HepG2 (cell line): ENCODE results near the gene ENTPD1. TPM values are rescaled to one million over a fixed set of nuclear protein-coding genes. Genes with fewer than 3 reads are reported as not detected.

ENCODE experiments used
- ATAC-seq: fragments of 200-7000 bp; cut with Tn5 transposase; 3 replicates; pipeline ENCODE4 v1.9.1; 2020; ENCODE audit warnings: mild to moderate bottlenecking, moderate library complexity
- BruUV-seq: library from RNA; stranded (reverse); fragments of 400-500 nt; replicated peaks from 2 replicates; lab custom pipeline; 2021; lab: Mats Ljungman, UMichigan
- CTCF ChIA-PET: fragments of 300-600 bp; formaldehyde crosslinking; extraction: SDS; loops from one replicate; lab custom pipeline; 2021; ENCODE audit warnings: low total read pairs, inconsistent platforms, low intra/inter-chr PET ratio; lab: Yijun Ruan, JAX
- POLR2A ChIA-PET: fragments of 350-600 bp; sonication (Branson Sonifier 250); formaldehyde crosslinking; loops from one replicate; lab custom pipeline; 2020; ENCODE audit warnings: antibody characterized with exemption, inconsistent platforms; lab: Yijun Ruan, JAX
- DNase-seq: peaks from one replicate; pipeline ENCODE4 v3.0.0-alpha.2; 2015; ENCODE audit warnings: low spot score
- FAIRE-seq: peaks from 3 replicates; lab custom pipeline; 2011; peaks lifted over from hg19 to GRCh38; lab: Jason Lieb, UNC
- H2AFZ ChIP-seq: one replicate; pipeline ENCODE4 v1.6.1; 2011; ENCODE audit warnings: low read length, inconsistent platforms
- H3K27ac ChIP-seq: fragments of 300-600 bp; 3 replicates; pipeline ENCODE4 v1.8.0; 2011; ENCODE audit warnings: mixed run types, mild to moderate bottlenecking, mixed read lengths, low read length, inconsistent platforms; ENCODE audit not compliant: insufficient read depth; ENCODE audit errors: extremely low read length
- H3K27me3 ChIP-seq, 2 experiments: fragments of 200-600 bp in 1 of 2; 2 replicates in 1 of 2; 3 replicates in 1 of 2; pipeline versions ENCODE4 v1.6.0 to v1.8.0; 2011; ENCODE audit warnings: low read length in 2 of 2, mild to moderate bottlenecking in 2 of 2, moderate library complexity in 2 of 2, inconsistent platforms in 1 of 2; ENCODE audit not compliant: insufficient read depth in 2 of 2, control insufficient read depth in 1 of 2
- H3K36me3 ChIP-seq, 2 experiments: fragments of 200-600 bp in 1 of 2; replicated peaks in 1 of 2; 2 replicates in 1 of 2; 3 replicates in 1 of 2; pipeline versions ENCODE4 v1.5.1 to v1.8.0; 2011; ENCODE audit warnings: low read length in 2 of 2, inconsistent platforms in 1 of 2; ENCODE audit not compliant: insufficient read depth in 2 of 2, control insufficient read depth in 1 of 2
- H3K4me1 ChIP-seq: 2 replicates; pipeline ENCODE4 v1.5.1; 2012; ENCODE audit warnings: low read length, inconsistent platforms; ENCODE audit not compliant: insufficient read depth
- H3K4me2 ChIP-seq: 2 replicates; pipeline ENCODE4 v1.6.0; 2011; ENCODE audit warnings: low read depth, low read length, inconsistent platforms
- H3K4me3 ChIP-seq, 3 experiments: fragments of 200-600 bp in 1 of 3; sonication (generic), shearing (Covaris generic) in 1 of 3; replicated peaks in 1 of 3; 2 replicates each; pipeline ENCODE4 v1.5.1; 2011 to 2016; ENCODE audit warnings: low read length in 3 of 3, inconsistent platforms in 2 of 3, low read depth in 2 of 3, mild to moderate bottlenecking in 2 of 3, control low read depth in 1 of 3, mixed read lengths in 1 of 3; ENCODE audit not compliant: insufficient read depth in 1 of 3
- H3K79me2 ChIP-seq: one replicate; pipeline ENCODE4 v1.6.1; 2011; ENCODE audit warnings: low read length, inconsistent platforms; ENCODE audit not compliant: insufficient read depth
- H3K9ac ChIP-seq: 2 replicates; pipeline ENCODE4 v1.6.0; 2011; ENCODE audit warnings: mild to moderate bottlenecking, low read depth, low read length, inconsistent platforms; ENCODE audit not compliant: insufficient read depth
- H3K9me3 ChIP-seq: 2 replicates; pipeline ENCODE4 v1.5.1; 2012; ENCODE audit warnings: mild to moderate bottlenecking, low read length
- H4K20me1 ChIP-seq: 2 replicates; pipeline ENCODE4 v1.6.0; 2011; ENCODE audit warnings: inconsistent platforms, mild to moderate bottlenecking, low read length, moderate library complexity; ENCODE audit not compliant: insufficient read depth
- CREM ChIP-seq, 2 experiments: sonication (generic) in 1 of 2; formaldehyde crosslinking in 1 of 2; IDR thresholded peaks; 2 replicates each; pipeline versions ENCODE4 v1.4.0 to v1.6.1; 2016 to 2020; ENCODE audit warnings: antibody characterized with exemption in 1 of 2, mild to moderate bottlenecking in 1 of 2, missing genetic modification reagents in 1 of 2
- ISL2 ChIP-seq: sonication (generic); formaldehyde crosslinking; IDR thresholded peaks from 2 replicates; pipeline ENCODE4 v1.5.0; 2020; ENCODE audit warnings: missing genetic modification reagents
- LBX2 ChIP-seq: sonication (generic); formaldehyde crosslinking; IDR thresholded peaks from 2 replicates; pipeline ENCODE4 v1.5.0; 2020; ENCODE audit warnings: missing genetic modification reagents, mild to moderate bottlenecking, borderline replicate concordance
- NFYC ChIP-seq: IDR thresholded peaks from 2 replicates; pipeline ENCODE4 v1.6.1; 2016; ENCODE audit warnings: missing genetic modification reagents, missing compliant biosample characterization
- ZMYM2 ChIP-seq: sonication (generic); formaldehyde crosslinking; IDR thresholded peaks from 2 replicates; pipeline ENCODE4 v1.8.0; 2022; ENCODE audit warnings: mild to moderate bottlenecking, missing genetic modification reagents
- ZNF280B ChIP-seq: sonication (generic); formaldehyde crosslinking; IDR thresholded peaks from 2 replicates; pipeline ENCODE4 v1.5.0; 2020; ENCODE audit warnings: missing genetic modification reagents, mild to moderate bottlenecking, borderline replicate concordance
- ZNF562 ChIP-seq: sonication (generic); formaldehyde crosslinking; IDR thresholded peaks from 2 replicates; pipeline ENCODE4 v1.8.0; 2022; ENCODE audit warnings: missing genetic modification reagents, borderline replicate concordance
- ZNF816 ChIP-seq: sonication (generic); formaldehyde crosslinking; IDR thresholded peaks from 2 replicates; pipeline ENCODE4 v1.8.0; 2022; ENCODE audit warnings: missing genetic modification reagents, mild to moderate bottlenecking, borderline replicate concordance
- WGBS: methylation state at CpG from one replicate; pipeline ENCODE4 v1.1.6; 2017; ENCODE audit warnings: low lambda C conversion rate; 5-methylcytosine and 5-hydroxymethylcytosine counted together
- in situ Hi-C: cut with HindIII; loops from 2 replicates; pipeline ENCODE4 v1.10.0; 2017; ENCODE audit warnings: low pct_unique_long_range_greater_than_20kb; ENCODE audit not compliant: extremely low pct_ligation_motif_present
- intact Hi-C: fragments of 100-400 bp; cut with micrococcal nuclease; formaldehyde crosslinking; loops from one replicate; pipeline ENCODE4 v1.10.0; 2022; ENCODE audit not compliant: unreplicated experiment
- polyA plus RNA-seq, 8 experiments: library from polyadenylated mRNA; depleted of rRNA in 3 of 8; stranded (reverse) in 7 of 8; unstranded in 1 of 8; fragments of >200 nt; fragmentation: Illumina TruSeq in 4 of 8; extraction: Trizol in 4 of 8; gene quantifications; 2 replicates each; pipeline versions ENCODE4 v1.2.1 to v1.2.3, GENCODE V29; 2011 to 2016; ENCODE audit warnings: low read depth in 4 of 8, missing spikeins in 1 of 8, mixed read lengths in 1 of 8; ENCODE audit not compliant: insufficient read depth in 1 of 8
- total RNA-seq, 5 experiments: library from RNA; depleted of rRNA; stranded (reverse); fragments of >200 nt; fragmentation: Illumina TruSeq; extraction: Trizol; gene quantifications; 2 replicates each; pipeline ENCODE4 v1.2.3, GENCODE V29; 2016; ENCODE audit warnings: low read depth in 1 of 5

The ENTPD1 gene
- total and polyA plus RNA-seq, 2 of the 13 experiments (the other 11 are each of a cell fraction or from before 2014, with no cell fraction given) = 0.07 TPM

- no peak overlapping the region for H3K4me2 ChIP-seq
- no peak overlapping the region for H3K27ac ChIP-seq
- intact Hi-C loops (no loop called here), in situ Hi-C loops (no loop called here)
- no peak overlapping the region for H3K4me3 ChIP-seq
- H3K79me2 ChIP-seq = no peaks in the 10 kb centered on the region
- ChIA-PET POLR2A (no interaction called here), CTCF (no interaction called here)
- no peak for DNase-seq
- H3K4me1 ChIP-seq = peaks cover 6% of the 10 kb centered on the region
- no peak for FAIRE-seq
- H3K9me3 ChIP-seq = no peaks in the 10 kb centered on the region
- no peak overlapping the region for H3K9ac ChIP-seq
- WGBS = 39% methylated on average over 5 of the region's 5 CpGs
- no peak overlapping the region for H2AFZ ChIP-seq
- no peaks in the 10 kb centered on the region for H4K20me1 ChIP-seq
- TF ChIP-seq ZNF816 (CRISPR knock-in tag) = no peak
- no peak for TF ChIP-seq ZNF280B (CRISPR knock-in tag)
- TF ChIP-seq ZNF562 (CRISPR knock-in tag) = no peak
- TF ChIP-seq CREM (IDR thresholded peaks at IDR 0.05) = no peak
- no peak for TF ChIP-seq CREM (CRISPR knock-in tag; IDR thresholded peaks at IDR 0.05)
- no peak for TF ChIP-seq ISL2 (CRISPR knock-in tag)
- TF ChIP-seq ZMYM2 (CRISPR knock-in tag) = no peak
- TF ChIP-seq NFYC = no peak
- no peak for TF ChIP-seq LBX2 (CRISPR knock-in tag)
- peaks cover 0 to 8% of the 10 kb centered on the region in 2 experiments; a peak in 4 of 5 replicates for H3K27me3 ChIP-seq
- ATAC-seq = no peak
- H3K36me3 ChIP-seq = no peaks in the 10 kb centered on the region
- BruUV-seq = no TSS peak
Measured at GRCh38 chr10:95785942-95786669, 30.1 kb downstream of the ENTPD1 start.
